Pancreas (tissue), 10 donors: Measurements from ENCODE around the gene ME3. TPM values are rescaled to one million over a fixed set of nuclear protein-coding genes. Genes with fewer than 3 reads are reported as not detected.

Experiments used
- ATAC-seq, 4 donors: fragments of 200-7000 bp; cut with Tn5 transposase; one replicate each; pipeline versions ENCODE4 v1.8.0 to v1.9.1; 2020; ENCODE audit warnings: mild to moderate bottlenecking in 4 of 4, moderate library complexity in 4 of 4
- DNase-seq, 6 donors: peaks; one replicate each; pipeline ENCODE4 v3.0.0-alpha.2; 2020
- FAIRE-seq: peaks from 2 replicates; lab custom pipeline; 2012; peaks lifted over from hg19 to GRCh38; lab: Jason Lieb, UNC
- H3K27ac ChIP-seq, 4 donors: fragments of 200-600 bp; sonication (generic); 1 replicate in 3 of 4; 2 replicates in 1 of 4; pipeline versions ENCODE4 v1.5.0 to v1.8.0; 2020
- H3K27me3 ChIP-seq, 4 donors: fragments of 200-600 bp; one replicate each; pipeline ENCODE4 v1.8.0; 2021
- H3K36me3 ChIP-seq, 3 donors: fragments of 200-600 bp; sonication (generic) in 1 of 3; one replicate each; pipeline versions ENCODE4 v1.5.0 to v1.8.0; 2020 to 2021
- H3K4me1 ChIP-seq, 3 donors: fragments of 200-600 bp; one replicate each; pipeline ENCODE4 v1.8.0; 2021
- H3K4me3 ChIP-seq, 4 donors: fragments of 200-600 bp; sonication (generic) in 2 of 4; one replicate each; pipeline versions ENCODE4 v1.5.0 to v1.8.0; 2020 to 2021
- H3K9me3 ChIP-seq, 4 donors: fragments of 200-600 bp; one replicate each; pipeline ENCODE4 v1.8.0; 2021
- CTCF ChIP-seq, 4 donors: fragments of 200-600 bp; sonication (generic) in 3 of 4; IDR thresholded peaks; one replicate each; pipeline versions ENCODE4 v1.5.0 to v1.8.0; 2021; ENCODE audit warnings: antibody characterized with exemption in 4 of 4
- WGBS, 2 donors: extraction: QIAGEN DNeasy Blood & Tissue Kit; methylation state at CpG; one replicate each; pipeline ENCODE4 v1.1.7; 2013; 5-methylcytosine and 5-hydroxymethylcytosine counted together
- intact Hi-C, 3 donors: fragments of 100-400 bp; cut with DNase I; formaldehyde crosslinking; loops; one replicate each; pipeline versions ENCODE4 v1.11.1 to v1.14.2; 2022
- polyA plus RNA-seq, 2 donors: library from polyadenylated mRNA; stranded (reverse); fragments of 200-250 nt; gene quantifications; one replicate each; pipeline ENCODE4 v1.2.3, GENCODE V29; 2013
- total RNA-seq, 6 donors: library from RNA; stranded (reverse); fragmentation: NEBNext Ultra II Directional in 4 of 6; extraction: Animal tissue kit (Norgen Biotek cat#: 25700) in 4 of 6; gene quantifications; one replicate each; pipeline versions ENCODE4 v1.2.1 to v1.2.4, GENCODE V29; 2021 to 2023
- donor health status: healthy with polysubstance abuse.
- donor health status: DM: no; HTN: no; CAD: no; lungs with moderate emphysema.
- donor health status: DM: no; HTN: no; CAD: no.
- donor health status: control.
- donor health status: control.
- donor health status: Bipolar disorder and iron deficiency.
- donor health status: DM: yes; HTN: yes; CAD: no.
- donor health status: DM: no; HTN: no; CAD: no.
- donor health status: DM: no; HTN: no; CAD: no.
- donor health status: DM: yes; HTN: yes; CAD: no.

The ME3 gene
- total and polyA plus RNA-seq, 8 donors: 6.5 to 38.8 (median 13.2) TPM

- no peak for TF ChIP-seq CTCF (IDR thresholded peaks at IDR 0.05)
- no peaks in the 10 kb centered on the region for H3K9me3 ChIP-seq
- intact Hi-C loops: no loop called here
- no peak overlapping the region for H3K4me3 ChIP-seq
- FAIRE-seq (no peak), DNase-seq (no peak), ATAC-seq (no peak)
- no peaks in the 10 kb centered on the region for H3K27me3 ChIP-seq
- no peak overlapping the region for H3K27ac ChIP-seq
- no peaks in the 10 kb centered on the region for H3K36me3 ChIP-seq
- WGBS, 2 donors: 86 to 93% methylated on average over 2 of the region's 2 CpGs
- peaks cover 0 to 13% (median 6%) of the 10 kb centered on the region in 3 donors for H3K4me1 ChIP-seq
Observed at GRCh38 chr11:86675017-86675416, 2.6 kb upstream of the ME3 start.

GRCh38 chr11:86673872-86674750 is 1.7 kb upstream of the ME3 start:
- no peak overlapping the region for H3K27ac ChIP-seq

GRCh38 chr11:86673055-86673843 is 833 bp upstream of the ME3 start:
- H3K9me3 ChIP-seq: no peaks in the 10 kb centered on the region
- no peak for DNase-seq
- 64 to 82% methylated on average over 8 of the region's 8 CpGs for WGBS, 2 donors
- no peak overlapping the region for H3K27ac ChIP-seq
- ATAC-seq: no peak
- intact Hi-C loops: loop anchor here in 1 of 3 donors (5.0 kb wide), 1 partner anchor 129 kb away; the partner anchor contains the start of gene PRSS23
- no peak for FAIRE-seq
- no peaks in the 10 kb centered on the region for H3K27me3 ChIP-seq
- no peaks in the 10 kb centered on the region for H3K36me3 ChIP-seq
- peaks cover 0 to 14% (median 6%) of the 10 kb centered on the region in 3 donors for H3K4me1 ChIP-seq
- no peak for TF ChIP-seq CTCF (IDR thresholded peaks at IDR 0.05)
- H3K4me3 ChIP-seq: peak overlapping the region in 1 of 4 donors; percentile 88

More at GRCh38 chr11:86673872-86674750, 1.7 kb upstream of the ME3 start:
- Histone ChIP-seq H3K9me3 (no peaks in the 10 kb centered on the region), H3K36me3 (no peaks in the 10 kb centered on the region), H3K4me1 (peaks cover 0 to 14% (median 6%) of the 10 kb centered on the region in 3 donors), H3K27me3 (no peaks in the 10 kb centered on the region), H3K4me3 (no peak overlapping the region)
- DNase-seq (no peak), FAIRE-seq (no peak), ATAC-seq (no peak)
- intact Hi-C loops: loop anchor here in 1 of 3 donors (5.0 kb wide), 1 partner anchor 128 kb away; the partner anchor contains the start of gene PRSS23
- 66 to 71% methylated on average over 6 of the region's 6 CpGs for WGBS, 2 donors
- TF ChIP-seq CTCF (IDR thresholded peaks at IDR 0.05): no peak

GRCh38 chr11:86671531-86672006 is 847 bp downstream of the ME3 start:
- ATAC-seq (peak; percentile 70 to 80 (median 77)), FAIRE-seq (no peak), DNase-seq (peak; percentile 46 to 80 (median 68))
- H3K36me3 ChIP-seq: no peaks in the 10 kb centered on the region
- no peaks in the 10 kb centered on the region for H3K27me3 ChIP-seq
- TF ChIP-seq CTCF (IDR thresholded peaks at IDR 0.05): no peak
- intact Hi-C loops: loop anchor here in 1 of 3 donors (5.0 kb wide), 1 partner anchor 131 kb away; the partner anchor contains the start of gene PRSS23
- WGBS, 2 donors: 0% methylated on average over 29 to 33 of the region's 33 CpGs
- peak overlapping the region; percentile 48 to 88 (median 73) for H3K4me3 ChIP-seq
- H3K4me1 ChIP-seq: peaks cover 0 to 14% (median 6%) of the 10 kb centered on the region in 3 donors
- no peaks in the 10 kb centered on the region for H3K9me3 ChIP-seq
- H3K27ac ChIP-seq: peak overlapping the region; percentile 66 to 89 (median 85)
